Measurements from ENCODE around the gene BMPER. TPM values are rescaled to one million over a fixed set of nuclear protein-coding genes. Genes with fewer than 3 reads are reported as not detected.

BMPER gene
- total and polyA plus RNA-seq, 3 donors from 2014 or later: 1.7 to 2.8 (median 2.4) TPM

DNA sequence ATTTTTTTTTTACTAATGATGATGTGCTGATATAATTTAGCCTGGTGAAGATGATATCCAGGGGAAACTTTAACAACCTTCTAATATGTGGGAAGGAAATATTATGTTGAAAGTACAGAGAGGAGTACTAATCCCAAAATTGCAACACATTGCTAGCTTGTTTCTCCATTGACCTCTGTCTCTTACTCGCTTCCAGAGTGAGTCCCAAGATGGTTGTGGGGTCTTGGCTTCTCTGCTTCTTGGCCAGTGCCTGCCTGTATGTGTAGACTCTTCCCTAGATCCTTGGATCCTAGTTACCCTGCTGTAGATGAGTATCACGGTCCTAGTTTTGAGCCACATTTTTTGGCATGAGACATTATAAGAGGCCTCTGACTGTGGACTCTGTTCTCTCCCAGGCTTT lies 17.5 kb downstream of the BMPER start:
- Histone ChIP-seq H3K27me3 (no peaks in the 10 kb centered on the region), H3K4me1 (no peaks in the 10 kb centered on the region), H3K9me3 (no peaks in the 10 kb centered on the region), H3K36me3 (ENCODE audit: low read depth, missing control alignments) (no peaks in the 10 kb centered on the region), H3K4me3 (no peak overlapping the region), H3K27ac (no peak overlapping the region)
- TF ChIP-seq, protein P1, sequence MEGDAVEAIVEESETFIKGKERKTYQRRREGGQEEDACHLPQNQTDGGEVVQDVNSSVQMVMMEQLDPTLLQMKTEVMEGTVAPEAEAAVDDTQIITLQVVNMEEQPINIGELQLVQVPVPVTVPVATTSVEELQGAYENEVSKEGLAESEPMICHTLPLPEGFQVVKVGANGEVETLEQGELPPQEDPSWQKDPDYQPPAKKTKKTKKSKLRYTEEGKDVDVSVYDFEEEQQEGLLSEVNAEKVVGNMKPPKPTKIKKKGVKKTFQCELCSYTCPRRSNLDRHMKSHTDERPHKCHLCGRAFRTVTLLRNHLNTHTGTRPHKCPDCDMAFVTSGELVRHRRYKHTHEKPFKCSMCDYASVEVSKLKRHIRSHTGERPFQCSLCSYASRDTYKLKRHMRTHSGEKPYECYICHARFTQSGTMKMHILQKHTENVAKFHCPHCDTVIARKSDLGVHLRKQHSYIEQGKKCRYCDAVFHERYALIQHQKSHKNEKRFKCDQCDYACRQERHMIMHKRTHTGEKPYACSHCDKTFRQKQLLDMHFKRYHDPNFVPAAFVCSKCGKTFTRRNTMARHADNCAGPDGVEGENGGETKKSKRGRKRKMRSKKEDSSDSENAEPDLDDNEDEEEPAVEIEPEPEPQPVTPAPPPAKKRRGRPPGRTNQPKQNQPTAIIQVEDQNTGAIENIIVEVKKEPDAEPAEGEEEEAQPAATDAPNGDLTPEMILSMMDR (IDR thresholded peaks at IDR 0.05): no peak
- TF ChIP-seq POLR2A (IDR thresholded peaks at IDR 0.05): no peak
- WGBS, 2 donors: 77 to 79% methylated on average over 2 of the region's 2 CpGs
- intact Hi-C loops (cut with DNase I; ENCODE audit: low total_unique reads): no loop called here
- no peak for DNase-seq

DNA sequence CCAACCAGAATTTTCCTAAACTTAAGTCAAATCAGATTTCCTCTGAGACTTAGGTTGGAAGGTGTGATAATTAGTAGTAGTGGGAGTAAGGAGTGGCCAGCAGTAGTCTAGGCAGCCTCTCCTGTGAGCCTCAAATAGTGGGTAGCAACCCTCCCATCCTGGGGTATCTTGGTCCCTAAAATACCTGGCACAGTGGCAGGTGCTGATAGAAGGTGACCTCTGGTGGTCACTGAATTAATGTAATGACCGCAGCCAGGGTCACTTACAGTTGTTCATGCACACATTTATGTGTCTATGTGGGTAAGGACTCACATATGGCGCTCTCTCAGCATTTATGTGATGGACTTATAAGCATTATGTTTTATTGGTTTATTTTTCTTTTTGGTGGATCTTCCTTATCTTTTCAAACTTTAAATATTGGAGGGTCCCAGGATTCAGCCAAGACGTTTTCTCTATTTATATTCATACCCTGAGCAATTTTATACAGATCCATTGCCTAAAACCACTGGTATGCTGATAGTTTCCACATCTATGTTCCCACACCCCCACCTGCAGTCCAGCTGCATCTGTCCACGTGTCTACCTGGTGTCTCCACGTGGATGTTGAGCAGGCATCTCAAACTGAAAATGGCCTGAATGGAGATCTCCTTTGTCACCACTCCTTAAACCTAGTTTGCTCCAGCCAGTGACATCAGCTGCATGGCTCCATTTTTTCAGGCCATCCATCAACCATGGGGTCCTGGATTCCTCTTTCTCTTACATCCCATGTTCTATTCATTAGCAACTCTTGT lies 18.3 kb downstream of the BMPER start:
- DNase-seq: no peak
- Histone ChIP-seq H3K9me3 (no peaks in the 10 kb centered on the region), H3K4me3 (no peak overlapping the region), H3K27ac (no peak overlapping the region), H3K36me3 (ENCODE audit: low read depth, missing control alignments) (no peaks in the 10 kb centered on the region), H3K27me3 (no peaks in the 10 kb centered on the region), H3K4me1 (no peaks in the 10 kb centered on the region)
- intact Hi-C loops (cut with DNase I; ENCODE audit: low total_unique reads): no loop called here
- WGBS, 2 donors: 89 to 91% methylated on average over 5 of the region's 5 CpGs
- TF ChIP-seq, protein P1 (IDR thresholded peaks at IDR 0.05): no peak
- TF ChIP-seq POLR2A (IDR thresholded peaks at IDR 0.05): no peak

DNA sequence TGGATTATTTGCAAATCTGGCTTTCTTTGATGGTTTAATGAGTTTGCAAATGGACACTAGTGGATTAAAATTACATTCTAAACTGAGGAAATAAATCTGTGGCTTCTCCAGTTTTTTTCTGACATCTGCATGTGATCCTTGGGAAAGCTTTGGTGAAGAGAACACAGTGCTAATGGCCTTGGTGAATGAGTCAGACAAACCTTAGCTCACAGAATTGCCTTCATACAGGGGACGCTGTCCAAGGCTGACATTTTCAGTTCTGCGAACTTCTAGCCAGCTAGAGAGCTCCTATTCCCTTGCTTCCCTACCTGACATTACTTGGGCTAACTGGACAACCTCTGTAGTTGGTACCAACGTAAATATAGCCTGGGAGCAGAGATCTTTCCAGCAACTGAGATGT lies 21.2 kb downstream of the BMPER start:
- no peaks in the 10 kb centered on the region for H3K4me1 ChIP-seq
- TF ChIP-seq, protein P1 (IDR thresholded peaks at IDR 0.05): no peak
- TF ChIP-seq POLR2A (IDR thresholded peaks at IDR 0.05): no peak
- no peaks in the 10 kb centered on the region for H3K27me3 ChIP-seq
- DNase-seq: no peak
- H3K27ac ChIP-seq: no peak overlapping the region
- H3K4me3 ChIP-seq: no peak overlapping the region
- WGBS, 2 donors: 77 to 83% methylated on average over 3 of the region's 3 CpGs
- no peaks in the 10 kb centered on the region for H3K36me3 ChIP-seq (ENCODE audit: low read depth, missing control alignments)
- intact Hi-C loops (cut with DNase I; ENCODE audit: low total_unique reads): no loop called here
- H3K9me3 ChIP-seq: no peaks in the 10 kb centered on the region

DNA sequence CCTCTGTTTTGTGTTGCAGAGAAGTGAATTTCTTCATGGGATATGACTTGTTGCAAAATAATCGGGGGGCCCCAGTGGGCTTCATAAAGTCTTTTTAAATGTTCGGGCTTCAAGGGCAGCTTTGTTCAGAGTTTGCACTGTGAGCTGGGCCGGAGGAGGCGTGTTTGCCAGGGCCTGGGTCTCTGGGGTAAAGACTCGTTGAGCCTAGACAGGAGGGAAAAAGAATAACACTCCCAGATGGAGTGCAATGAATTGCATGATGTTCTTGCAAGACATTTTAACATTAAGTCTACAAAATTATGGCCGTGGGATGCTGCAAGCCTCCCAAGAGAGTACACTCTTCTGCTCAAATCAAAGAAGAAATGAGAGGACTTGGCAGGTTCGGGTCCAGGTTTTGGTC lies 23.6 kb downstream of the BMPER start:
- Histone ChIP-seq H3K27me3 (no peaks in the 10 kb centered on the region), H3K9me3 (no peaks in the 10 kb centered on the region), H3K4me3 (no peak overlapping the region), H3K4me1 (no peaks in the 10 kb centered on the region), H3K27ac (no peak overlapping the region), H3K36me3 (ENCODE audit: low read depth, missing control alignments) (no peaks in the 10 kb centered on the region)
- intact Hi-C loops (cut with DNase I; ENCODE audit: low total_unique reads): no loop called here
- no peak for TF ChIP-seq POLR2A (IDR thresholded peaks at IDR 0.05)
- TF ChIP-seq, protein P1 (IDR thresholded peaks at IDR 0.05): no peak
- 63 to 71% methylated on average over 7 of the region's 7 CpGs for WGBS, 2 donors
- no peak for DNase-seq

DNA sequence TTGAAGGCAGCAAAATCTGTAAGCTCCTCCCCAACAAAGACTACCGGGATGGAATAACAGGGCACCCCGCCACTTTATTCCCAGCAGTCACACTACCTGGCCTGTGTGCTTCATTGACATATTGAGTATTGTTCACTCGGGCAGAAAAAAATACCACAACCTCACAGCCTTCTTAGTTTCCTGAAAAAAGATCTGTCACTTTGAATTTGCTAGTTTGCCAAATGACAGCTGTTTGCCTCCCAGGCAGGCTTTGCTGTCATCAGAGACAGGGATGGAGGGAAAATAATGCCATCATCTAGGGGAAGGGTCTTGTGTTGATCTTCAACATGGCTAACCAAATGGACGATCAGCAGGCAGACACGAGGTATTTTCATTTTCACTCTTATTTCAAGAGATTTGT lies 26.9 kb downstream of the BMPER start:
- TF ChIP-seq, protein P1 (IDR thresholded peaks at IDR 0.05): no peak
- no peak for TF ChIP-seq POLR2A (IDR thresholded peaks at IDR 0.05)
- intact Hi-C loops (cut with DNase I; ENCODE audit: low total_unique reads): loop anchor here (10.0 kb wide), 1 partner anchor 177 kb away; no protein-coding TSS in a partner anchor
- 61 to 62% methylated on average over 5 of the region's 5 CpGs for WGBS, 2 donors
- Histone ChIP-seq H3K4me1 (no peaks in the 10 kb centered on the region), H3K9me3 (no peaks in the 10 kb centered on the region), H3K4me3 (no peak overlapping the region), H3K27me3 (no peaks in the 10 kb centered on the region), H3K27ac (no peak overlapping the region), H3K36me3 (ENCODE audit: low read depth, missing control alignments) (no peaks in the 10 kb centered on the region)
- no peak for DNase-seq

Data from testis (tissue), 3 donors.